Adipose tissue (tissue), 3 donors: ENCODE data around the gene ADAM23. TPM values are rescaled to one million over a fixed set of nuclear protein-coding genes. Genes with fewer than 3 reads are reported as not detected.
"Not testable (repeated sequence)": the region's sequence is repeated elsewhere in the genome, so short reads cannot be mapped to it uniquely, and the experiment has no call there.

ENCODE experiments used
- H3K27ac ChIP-seq: one replicate; pipeline ENCODE4 v1.5.1; 2013; ENCODE audit warnings: low read depth, low read length
- WGBS, 3 donors: extraction: QIAGEN DNeasy Blood & Tissue Kit; methylation state at CpG; one replicate each; pipeline ENCODE4 v1.1.7; 2013; 5-methylcytosine and 5-hydroxymethylcytosine counted together
- polyA plus RNA-seq, 3 donors: library from polyadenylated mRNA; stranded (reverse); fragments of 200-250 nt; gene quantifications; one replicate each; pipeline ENCODE4 v1.2.3, GENCODE V29; 2013
- donor health status: healthy with polysubstance abuse.
- donor health status: Bipolar disorder and iron deficiency.
- donor health status: healthy.

Gene ADAM23, protein sequence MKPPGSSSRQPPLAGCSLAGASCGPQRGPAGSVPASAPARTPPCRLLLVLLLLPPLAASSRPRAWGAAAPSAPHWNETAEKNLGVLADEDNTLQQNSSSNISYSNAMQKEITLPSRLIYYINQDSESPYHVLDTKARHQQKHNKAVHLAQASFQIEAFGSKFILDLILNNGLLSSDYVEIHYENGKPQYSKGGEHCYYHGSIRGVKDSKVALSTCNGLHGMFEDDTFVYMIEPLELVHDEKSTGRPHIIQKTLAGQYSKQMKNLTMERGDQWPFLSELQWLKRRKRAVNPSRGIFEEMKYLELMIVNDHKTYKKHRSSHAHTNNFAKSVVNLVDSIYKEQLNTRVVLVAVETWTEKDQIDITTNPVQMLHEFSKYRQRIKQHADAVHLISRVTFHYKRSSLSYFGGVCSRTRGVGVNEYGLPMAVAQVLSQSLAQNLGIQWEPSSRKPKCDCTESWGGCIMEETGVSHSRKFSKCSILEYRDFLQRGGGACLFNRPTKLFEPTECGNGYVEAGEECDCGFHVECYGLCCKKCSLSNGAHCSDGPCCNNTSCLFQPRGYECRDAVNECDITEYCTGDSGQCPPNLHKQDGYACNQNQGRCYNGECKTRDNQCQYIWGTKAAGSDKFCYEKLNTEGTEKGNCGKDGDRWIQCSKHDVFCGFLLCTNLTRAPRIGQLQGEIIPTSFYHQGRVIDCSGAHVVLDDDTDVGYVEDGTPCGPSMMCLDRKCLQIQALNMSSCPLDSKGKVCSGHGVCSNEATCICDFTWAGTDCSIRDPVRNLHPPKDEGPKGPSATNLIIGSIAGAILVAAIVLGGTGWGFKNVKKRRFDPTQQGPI
- polyA plus RNA-seq: 1 to 10 TPM in 2 of 3 donors, under 1 TPM in 1; 0.07 to 1.2 (median 1.0) TPM

DNA sequence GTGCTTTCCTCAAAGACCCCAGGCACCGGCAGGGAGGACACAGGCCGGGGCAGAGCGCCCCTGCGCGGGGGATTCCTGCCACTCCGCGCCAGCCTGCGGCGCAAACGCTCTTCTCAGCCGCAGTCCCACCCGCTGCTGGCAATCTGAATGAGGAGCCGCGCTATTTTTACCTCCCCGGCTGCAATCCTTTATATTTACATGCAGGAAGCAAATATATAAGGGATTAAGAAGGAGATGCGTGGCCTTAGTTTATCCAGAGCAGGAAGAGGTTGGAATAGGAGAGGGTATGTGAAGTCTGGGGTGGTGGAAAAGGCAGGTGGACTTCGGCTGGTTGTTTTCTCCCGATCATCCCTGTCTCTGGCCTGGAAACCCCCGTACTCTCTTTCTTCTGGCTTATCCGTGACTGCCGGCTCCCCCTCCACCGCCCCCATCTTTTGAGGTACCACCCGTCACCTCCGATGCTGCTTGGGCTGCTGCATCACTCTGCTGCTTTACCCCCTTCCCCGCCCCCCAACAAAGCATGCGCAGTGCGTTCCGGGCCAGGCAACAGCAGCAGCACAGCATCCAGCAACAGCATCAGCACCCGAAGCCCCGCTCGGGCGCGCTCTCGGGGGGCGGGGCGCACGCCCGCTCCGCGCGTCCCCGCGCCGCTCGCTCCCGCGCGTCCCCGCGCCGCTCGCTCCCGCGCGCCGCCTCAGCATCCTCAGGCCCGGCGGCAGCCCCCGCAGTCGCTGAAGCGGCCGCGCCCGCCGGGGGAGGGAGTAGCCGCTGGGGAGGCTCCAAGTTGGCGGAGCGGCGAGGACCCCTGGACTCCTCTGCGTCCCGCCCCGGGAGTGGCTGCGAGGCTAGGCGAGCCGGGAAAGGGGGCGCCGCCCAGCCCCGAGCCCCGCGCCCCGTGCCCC is at the start of gene ADAM23:
Gene ADAM23, plus strand, starts transcription at position 700 of the 902 bp plus-strand sequence. CDS start 335 bp downstream, outside the sequence.
- no peak within 1 kb of the TSS for H3K27ac ChIP-seq
- 1% methylated on average over 58 to 81 of the region's 81 CpGs for WGBS, 3 donors

DNA sequence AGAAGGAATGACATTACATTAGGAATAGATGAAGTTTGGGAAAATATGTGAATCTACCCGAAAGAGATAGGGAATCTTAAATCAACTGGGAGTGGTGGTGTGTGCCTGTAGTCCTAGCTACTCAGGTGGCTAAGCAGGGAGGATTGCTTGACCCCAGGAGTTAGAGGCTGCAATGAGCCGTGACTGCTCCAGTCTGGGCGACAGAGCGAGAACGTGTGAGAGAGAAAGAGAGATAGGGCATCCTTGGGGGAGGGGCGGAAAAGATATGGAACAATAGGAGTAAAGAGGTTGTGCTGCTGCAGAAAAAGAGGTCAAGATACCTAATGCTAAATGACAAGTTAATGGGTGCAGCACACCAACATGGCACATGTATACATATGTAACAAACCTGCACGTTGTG is 47.1 kb upstream of the ADAM23 start:
- 47 to 79% (median 66%) methylated on average over 7 of the region's 7 CpGs for WGBS, 3 donors

DNA sequence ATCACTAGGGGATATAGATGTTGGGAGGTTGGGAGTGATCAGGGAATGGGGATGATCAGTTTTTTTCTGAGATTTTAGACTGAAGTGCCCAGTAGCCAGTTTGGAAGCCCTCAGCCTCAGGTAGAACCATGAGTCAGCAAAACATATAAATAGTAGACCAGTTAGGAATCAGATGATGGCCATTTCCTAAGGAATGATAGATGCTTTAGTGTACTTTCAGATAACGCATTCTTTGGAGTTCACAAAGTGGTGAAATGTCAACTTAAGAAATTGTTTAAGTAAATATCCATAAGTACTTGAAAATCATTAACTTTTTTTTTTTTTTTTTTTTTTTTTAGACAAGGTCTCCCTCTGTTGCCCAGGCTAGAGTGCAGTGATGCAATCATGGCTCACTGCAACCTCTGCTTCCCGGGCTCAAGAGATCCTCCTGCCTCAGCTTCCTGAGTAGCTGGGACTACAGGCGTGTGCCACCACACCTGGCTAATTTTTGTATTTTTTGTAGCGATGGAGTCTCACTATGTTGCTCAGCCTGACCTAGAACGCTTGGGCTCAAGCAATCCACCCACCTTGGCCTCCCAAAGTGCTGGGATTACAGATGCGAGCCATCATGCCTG is 40.3 kb upstream of the ADAM23 start:
- WGBS, 3 donors: 57 to 80% (median 80%) methylated on average over 6 of the region's 6 CpGs
- H3K27ac ChIP-seq: not testable (repeated sequence)

More for the DNA sequence above, 47.1 kb upstream of the ADAM23 start:
- no peak overlapping the region for H3K27ac ChIP-seq

DNA sequence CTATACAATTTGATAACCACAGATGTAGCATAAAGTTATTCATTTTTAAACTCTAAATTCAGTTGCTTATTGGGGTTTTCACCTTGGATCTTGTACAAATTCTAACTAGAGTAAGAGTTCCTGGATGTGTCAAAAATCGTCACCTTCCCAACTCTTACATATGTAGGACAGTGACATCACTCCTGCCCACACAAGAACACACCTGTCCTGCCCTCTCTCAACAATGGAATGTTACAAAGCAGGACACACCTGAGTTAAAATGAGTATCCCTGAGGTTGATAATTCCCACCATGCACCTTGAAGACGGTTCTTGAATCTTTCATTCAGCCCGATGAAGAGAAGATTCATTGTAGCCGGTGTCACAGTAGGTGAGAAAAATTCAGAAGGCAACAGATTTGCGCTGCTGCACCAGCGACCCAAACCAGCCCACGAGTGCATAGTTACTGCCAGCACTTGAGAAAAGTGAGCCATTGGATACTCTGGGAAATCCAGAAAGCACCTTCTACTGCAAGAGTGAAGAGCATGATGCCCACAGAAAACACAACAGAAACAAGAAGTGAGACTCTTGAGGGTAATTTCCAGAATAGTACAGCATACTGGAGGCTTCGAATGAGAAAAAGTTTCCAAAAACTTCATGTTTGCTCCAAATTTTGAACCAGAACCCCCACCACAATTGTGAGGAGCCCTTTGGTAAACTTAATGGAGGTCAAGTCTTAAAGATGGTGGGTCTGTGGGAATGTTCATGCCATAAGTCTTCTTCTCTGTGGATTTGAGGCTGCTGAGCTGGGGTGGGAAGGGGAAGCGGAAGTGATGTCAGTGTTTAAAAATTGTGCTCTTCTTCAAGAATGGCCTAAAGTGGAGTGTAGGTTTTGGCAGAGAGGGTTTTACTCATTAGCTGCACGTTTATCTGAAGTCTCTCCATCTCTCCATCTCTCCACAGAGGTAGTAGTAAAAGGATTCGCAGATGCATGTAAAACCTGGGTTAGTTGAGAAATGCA is 34.7 kb upstream of the ADAM23 start:
- no peak overlapping the region for H3K27ac ChIP-seq
- 77 to 88% (median 87%) methylated on average over 11 of the region's 11 CpGs for WGBS, 3 donors

DNA sequence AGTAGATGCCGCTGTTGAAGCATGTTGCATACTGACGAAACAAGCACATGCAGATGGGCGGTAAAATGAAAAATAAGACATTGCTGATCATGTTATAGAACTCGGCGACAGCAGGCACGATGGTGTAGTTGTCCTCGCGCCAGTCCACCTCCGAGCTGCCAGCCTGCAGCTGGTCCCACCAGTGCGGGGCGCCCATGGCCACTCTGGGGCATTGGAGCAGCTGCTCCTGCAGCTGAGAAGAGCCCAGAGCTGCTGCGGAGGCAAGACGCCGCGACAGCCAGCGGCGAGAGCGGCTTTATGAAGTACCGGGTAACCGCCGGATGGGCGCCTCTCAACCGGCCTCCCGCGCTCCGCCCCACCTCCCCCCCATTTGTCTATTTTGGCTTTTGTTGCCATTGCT is 32.6 kb upstream of the ADAM23 start:
- H3K27ac ChIP-seq: no peak overlapping the region
- WGBS, 3 donors: 95 to 96% (median 95%) methylated on average over 26 of the region's 26 CpGs

DNA sequence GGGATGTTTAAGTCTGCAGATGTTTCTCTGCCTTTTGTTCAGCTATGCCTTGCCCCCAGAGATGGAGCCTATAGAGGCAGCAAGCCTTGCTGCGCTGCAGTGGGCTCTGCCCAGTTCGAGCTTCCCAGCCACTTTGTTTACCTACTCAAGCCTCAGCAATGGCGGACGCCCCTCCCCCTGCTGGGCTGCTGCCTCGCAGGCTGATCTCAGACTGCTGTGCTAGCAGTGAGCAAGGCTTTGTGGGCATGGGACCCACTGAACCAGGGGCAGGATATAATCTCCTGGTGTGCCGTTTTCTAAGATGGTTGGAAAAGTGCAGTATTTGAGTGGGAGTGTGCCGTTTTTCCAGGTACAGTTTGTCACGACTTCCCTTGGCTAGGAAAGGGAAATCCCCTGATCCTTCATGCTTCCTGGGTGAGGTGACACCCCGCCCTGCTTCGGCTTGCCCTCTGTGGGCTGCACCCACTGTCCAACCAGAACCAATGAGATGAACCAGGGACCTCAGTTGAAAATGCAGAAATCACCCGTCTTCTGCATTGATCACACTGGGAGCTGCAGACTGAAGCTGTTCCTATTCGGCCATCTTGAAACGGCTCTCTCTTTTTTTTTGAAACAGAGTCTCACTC is 27.6 kb upstream of the ADAM23 start:
- 75 to 89% (median 88%) methylated on average over 13 of the region's 13 CpGs for WGBS, 3 donors

DNA sequence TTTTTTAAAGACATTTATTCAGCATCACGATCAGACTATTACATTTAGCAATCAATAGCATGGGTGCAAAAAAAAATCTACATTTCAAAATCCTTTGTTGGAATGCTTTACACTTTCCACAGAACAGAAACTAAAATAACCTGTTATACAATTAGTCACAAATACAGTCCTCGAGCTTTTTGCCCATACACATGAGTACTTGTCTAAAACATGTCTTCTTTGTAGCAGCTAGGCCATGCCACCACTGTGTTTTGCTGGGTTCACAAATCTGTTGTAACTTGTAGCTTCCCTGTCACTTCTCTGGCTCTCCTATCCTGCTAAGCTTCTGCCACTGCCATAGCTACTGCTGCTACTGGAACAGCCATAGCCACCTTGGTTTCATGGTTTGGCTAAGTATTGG is 24.4 kb upstream of the ADAM23 start:
- no peak overlapping the region for H3K27ac ChIP-seq
- WGBS, 3 donors: 79 to 81% (median 80%) methylated on average over 2 of the region's 2 CpGs

More for the DNA sequence above, 27.6 kb upstream of the ADAM23 start:
- H3K27ac ChIP-seq: no peak overlapping the region

DNA sequence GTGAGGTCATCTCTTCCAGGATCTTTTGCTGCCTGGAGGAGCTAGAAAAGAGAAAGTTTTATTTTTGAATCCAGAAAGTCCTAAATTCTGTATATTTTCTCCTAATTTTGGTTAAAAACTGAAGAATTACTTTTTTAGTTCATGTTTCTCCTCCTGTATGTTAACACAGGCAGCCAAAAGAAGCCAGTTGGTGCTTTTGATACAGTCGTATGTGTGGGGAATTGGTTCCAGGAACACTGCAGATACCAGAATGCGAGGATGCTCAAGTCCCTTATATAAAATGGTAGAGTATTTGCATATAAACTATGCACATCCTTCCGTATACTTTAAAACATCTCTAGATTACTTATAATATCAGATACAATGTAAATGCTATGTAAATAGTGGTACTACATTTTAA is 22.6 kb upstream of the ADAM23 start:
- WGBS, 3 donors: 78 to 93% (median 91%) methylated on average over 3 of the region's 3 CpGs

DNA sequence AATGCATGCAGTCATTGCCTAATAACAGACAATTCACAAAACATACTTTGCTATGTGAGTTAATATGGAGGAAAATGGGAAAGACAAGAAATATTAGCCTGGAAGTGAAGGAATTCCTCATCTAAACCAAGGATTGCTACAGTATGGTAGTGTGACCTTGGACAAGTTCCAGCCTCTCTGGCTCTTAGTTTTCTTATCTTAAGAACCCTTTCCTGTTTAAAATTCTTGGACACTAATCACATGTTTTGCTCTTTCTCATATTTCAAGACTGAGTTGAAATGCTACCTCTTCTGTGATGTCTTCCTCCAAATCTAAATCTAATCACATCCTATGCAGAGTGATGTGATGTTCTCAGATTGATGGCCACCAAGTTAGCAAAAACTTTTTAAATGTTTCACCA is 20.8 kb upstream of the ADAM23 start:
- no peak overlapping the region for H3K27ac ChIP-seq

More for the DNA sequence above, 22.6 kb upstream of the ADAM23 start:
- H3K27ac ChIP-seq: no peak overlapping the region

DNA sequence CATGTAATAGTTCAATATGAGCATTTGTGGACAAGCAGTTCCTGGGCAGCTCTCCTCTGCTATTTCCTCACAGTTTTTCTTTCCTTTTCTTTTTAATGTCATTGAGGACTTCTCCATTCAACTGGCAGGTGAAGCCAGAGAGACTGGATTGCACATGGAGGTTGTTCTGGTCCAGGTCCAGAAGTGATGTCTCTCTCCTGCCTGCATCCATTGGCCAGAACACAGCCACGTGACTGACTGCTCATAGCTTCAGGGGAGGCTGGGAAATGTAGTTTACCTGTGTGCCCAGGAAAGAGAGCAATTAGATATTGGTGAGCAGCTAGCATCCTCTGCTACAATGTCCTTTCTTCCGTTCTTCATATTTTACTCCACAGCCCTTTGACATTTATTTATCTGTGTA is 20.2 kb upstream of the ADAM23 start:
- H3K27ac ChIP-seq: no peak overlapping the region
- 59 to 63% (median 60%) methylated on average over 2 of the region's 2 CpGs for WGBS, 3 donors

DNA sequence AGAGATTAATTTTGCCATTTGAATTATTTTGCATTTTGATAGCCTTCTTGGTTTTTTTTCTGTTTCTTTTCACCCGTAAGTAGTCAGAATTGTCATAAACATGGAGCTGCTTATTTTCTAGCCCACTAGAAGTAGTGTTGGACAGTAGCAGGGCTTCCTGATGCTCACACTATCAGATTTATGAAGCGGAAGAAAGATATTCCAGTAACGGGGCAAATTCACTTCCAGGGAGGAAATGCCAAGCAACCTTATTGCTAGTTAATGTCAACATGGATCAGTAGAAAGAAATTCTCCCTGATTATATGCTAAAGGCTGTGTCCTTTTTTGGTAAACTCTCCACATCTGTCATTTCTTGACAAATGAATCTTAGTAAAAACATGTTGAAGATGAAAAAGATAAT is 19.2 kb upstream of the ADAM23 start:
- WGBS, 3 donors: 42 to 66% (median 55%) methylated on average over 3 of the region's 3 CpGs
- H3K27ac ChIP-seq: no peak overlapping the region

DNA sequence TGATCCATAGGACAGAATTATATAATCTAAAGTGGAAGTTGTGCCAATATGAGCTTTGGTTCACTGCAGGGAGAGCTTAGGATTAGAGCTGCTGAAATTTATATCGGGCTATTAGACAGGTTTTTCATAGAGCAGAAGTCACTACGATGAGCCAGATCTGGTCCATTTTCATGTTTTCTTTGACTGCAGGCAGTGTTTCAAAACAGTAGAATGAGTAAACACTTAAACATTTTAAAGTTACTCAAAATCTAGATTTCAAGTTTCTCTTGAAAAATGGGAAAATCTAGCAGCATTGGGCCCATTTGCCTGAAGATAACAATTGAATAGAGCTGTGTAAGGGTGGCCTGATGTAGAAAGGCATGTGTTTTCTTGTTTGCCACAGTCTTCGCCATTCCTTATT is 14.5 kb upstream of the ADAM23 start:
- no peak overlapping the region for H3K27ac ChIP-seq
- 83 to 94% (median 94%) methylated on average over 3 of the region's 3 CpGs for WGBS, 3 donors

DNA sequence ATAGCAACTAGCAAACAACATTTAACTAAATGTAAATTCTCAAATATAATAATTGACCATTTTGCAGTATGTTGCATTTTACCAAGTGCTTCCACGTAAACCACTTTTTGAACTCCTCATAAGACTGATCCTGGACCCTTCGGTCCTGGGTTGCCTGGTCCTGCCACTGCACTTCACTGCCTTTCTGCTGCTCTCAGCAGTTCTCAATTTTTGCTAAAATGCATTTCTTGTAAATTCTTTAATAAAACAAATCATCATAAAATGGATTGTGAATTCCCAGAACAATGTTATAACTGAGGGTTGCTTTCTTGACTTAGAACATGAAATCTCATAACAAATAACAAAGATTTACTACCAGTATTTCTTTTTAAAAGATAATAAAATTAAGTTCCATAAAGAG is 12.9 kb upstream of the ADAM23 start:
- 87 to 95% (median 93%) methylated on average over 2 of the region's 2 CpGs for WGBS, 3 donors
- no peak overlapping the region for H3K27ac ChIP-seq

DNA sequence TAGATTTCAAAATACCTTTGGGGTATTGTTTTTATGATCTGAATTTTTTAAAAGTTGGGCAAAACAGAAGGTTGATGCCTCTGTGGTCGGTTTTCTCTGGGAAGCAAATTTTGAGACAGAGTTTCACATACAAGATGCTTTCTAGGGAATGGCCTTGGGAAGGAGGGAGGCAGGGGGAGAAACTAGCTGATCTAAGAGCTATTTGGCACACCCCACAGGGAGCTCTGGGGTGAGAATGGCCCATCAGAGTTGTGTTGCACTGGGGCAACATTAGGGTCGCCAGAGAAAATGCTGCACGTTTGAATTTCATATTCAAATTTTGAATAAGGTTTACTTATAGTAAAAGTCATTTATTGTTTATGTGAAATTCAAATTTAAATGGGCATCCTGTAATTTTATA is 11.9 kb upstream of the ADAM23 start:
- WGBS, 3 donors: 60 to 76% (median 71%) methylated on average over 3 of the region's 3 CpGs
- H3K27ac ChIP-seq: no peak overlapping the region

DNA sequence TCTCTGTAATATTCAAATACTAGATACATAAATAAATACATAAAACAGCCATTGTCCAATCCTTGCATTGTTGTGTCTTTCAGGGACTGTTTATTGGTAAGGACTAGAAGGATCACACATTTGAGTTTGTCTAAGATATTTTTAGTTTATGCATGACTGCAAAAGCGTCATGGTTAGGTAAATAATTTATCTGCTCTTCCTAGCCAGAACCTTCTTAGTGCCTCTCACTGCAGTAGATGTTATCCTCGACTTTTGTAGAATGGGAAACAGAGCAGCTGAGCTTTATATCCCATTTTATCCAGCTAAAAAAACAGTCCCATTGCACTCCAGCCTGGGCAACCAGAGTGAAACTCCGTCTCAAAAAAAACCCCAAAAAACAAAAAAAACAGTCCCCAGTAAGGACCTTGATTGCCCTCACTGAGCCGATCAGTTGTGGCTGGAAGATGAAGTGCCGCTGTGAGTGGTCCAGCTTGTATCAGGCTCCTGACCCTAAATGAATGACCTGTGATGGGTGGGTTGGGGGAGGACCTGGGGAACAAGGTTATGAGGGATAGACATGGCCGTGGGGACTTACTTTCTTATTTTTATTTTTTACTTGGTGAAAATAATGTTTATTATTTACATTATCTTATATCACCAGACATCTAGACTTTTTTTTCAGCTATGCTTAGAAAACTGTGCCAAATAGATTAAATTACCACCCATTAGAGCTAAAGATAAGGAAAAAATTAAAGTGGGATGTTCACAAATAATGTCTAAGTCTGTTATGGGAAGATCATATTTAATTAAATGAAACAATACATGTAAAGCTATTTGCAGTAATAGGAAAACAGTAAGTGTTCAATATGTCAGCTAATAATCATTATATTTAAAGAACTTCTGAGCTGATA is 10.9 kb upstream of the ADAM23 start:
- H3K27ac ChIP-seq: no peak overlapping the region
- 61 to 70% (median 64%) methylated on average over 6 of the region's 6 CpGs for WGBS, 3 donors

DNA sequence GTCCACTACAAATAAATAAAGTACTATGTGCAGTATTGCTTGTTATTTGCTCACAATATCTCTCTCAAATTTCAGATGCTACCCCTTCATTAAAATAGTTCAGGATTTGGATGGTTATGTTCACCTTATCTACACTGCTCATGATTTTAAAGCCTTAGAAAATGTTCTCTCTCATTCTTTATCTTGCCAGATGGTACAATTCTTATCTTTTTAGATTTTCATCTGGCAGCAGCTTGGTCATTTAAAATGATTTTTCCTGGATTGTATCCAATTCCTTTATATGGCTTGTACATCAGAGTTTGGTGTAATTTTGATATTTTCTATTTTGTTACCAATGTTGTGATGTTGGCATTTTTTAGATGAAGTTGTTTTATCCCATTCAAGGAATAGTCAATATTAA is 10.1 kb upstream of the ADAM23 start:
- H3K27ac ChIP-seq: no peak overlapping the region
